WI38 (cell line): ENCODE measurements around the gene ZCCHC2.

ENCODE experiments used
- H3K4me3 ChIP-seq: 2 replicates; pipeline ENCODE4 v1.5.1; 2011; ENCODE audit warnings: low read depth, mild to moderate bottlenecking, control low read depth, low read length
- TF ChIP-seq, protein P1 (sequence below): IDR thresholded peaks from 2 replicates; pipeline ENCODE4 v1.5.1; 2012; ENCODE audit warnings: low read depth, mild to moderate bottlenecking, control low read depth, low read length

Gene ZCCHC2

DNA sequence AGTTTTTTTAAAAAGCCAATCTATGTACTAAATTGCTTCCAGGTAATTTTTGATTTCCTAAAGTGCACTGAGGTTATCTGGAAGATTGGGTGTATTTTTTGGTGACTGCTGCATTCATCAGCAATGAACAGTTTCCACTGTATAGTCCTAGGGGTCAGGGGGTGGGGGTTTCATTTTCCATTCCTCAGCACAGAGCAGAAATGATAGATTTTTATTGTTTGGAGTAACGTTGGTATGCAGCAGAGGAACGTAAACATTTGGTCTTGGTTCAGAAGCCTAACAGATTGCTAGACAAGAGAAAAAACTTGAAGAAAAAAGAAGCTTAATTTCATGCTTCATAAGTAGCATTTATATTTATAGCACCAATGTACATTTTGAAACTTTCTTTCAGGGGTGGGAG, 54.9 kb downstream of the ZCCHC2 start:
- TF ChIP-seq, protein P1, sequence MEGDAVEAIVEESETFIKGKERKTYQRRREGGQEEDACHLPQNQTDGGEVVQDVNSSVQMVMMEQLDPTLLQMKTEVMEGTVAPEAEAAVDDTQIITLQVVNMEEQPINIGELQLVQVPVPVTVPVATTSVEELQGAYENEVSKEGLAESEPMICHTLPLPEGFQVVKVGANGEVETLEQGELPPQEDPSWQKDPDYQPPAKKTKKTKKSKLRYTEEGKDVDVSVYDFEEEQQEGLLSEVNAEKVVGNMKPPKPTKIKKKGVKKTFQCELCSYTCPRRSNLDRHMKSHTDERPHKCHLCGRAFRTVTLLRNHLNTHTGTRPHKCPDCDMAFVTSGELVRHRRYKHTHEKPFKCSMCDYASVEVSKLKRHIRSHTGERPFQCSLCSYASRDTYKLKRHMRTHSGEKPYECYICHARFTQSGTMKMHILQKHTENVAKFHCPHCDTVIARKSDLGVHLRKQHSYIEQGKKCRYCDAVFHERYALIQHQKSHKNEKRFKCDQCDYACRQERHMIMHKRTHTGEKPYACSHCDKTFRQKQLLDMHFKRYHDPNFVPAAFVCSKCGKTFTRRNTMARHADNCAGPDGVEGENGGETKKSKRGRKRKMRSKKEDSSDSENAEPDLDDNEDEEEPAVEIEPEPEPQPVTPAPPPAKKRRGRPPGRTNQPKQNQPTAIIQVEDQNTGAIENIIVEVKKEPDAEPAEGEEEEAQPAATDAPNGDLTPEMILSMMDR: no peak
- no peak overlapping the region for H3K4me3 ChIP-seq

DNA sequence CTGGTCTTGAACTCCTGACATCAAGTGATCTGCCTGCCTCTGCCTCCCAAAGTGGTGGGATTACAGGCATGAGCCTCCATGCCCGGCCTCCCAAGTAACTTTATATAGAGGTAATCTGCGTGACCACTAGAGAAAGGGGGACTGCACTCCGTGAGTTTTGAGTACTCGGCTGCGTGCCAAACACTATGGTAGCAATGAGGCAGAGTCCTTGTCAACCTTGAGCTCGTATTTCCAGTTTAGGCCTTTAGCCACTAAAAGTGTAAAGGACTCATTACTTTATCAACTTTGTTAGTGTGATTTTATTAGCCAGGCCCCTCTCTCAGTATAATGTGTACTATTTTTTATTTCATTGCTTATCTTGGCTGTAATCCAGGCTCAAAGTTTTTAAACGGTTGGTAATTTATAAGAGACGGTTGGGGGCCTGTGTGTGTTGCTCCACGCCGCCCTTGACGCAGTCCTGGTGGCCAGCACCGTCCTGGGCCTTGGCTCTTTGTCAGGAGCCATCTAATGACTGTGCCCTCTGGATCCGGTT, 56.2 kb downstream of the ZCCHC2 start:
- no peak overlapping the region for H3K4me3 ChIP-seq
- TF ChIP-seq, protein P1: no peak

DNA sequence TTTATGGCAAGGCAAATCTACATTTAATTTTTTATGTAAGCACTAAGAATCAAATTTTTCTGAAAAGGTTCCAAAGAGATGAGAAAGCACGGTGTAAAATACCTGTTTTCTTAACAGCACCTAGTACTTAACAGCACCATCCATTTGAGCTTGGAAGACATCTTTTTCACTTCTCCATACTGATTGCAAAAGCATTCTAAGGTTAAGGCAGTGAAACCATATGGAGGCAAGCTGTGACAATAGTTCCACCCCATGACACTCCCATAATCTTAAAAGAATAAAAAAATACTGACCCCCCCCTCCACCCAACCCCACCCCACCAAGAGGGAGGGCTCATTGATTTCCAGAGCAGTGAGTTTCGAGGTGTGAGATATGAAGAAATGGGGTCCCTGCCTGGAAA, 60.6 kb downstream of the ZCCHC2 start:
- H3K4me3 ChIP-seq: no peak overlapping the region
- TF ChIP-seq, protein P1: no peak

DNA sequence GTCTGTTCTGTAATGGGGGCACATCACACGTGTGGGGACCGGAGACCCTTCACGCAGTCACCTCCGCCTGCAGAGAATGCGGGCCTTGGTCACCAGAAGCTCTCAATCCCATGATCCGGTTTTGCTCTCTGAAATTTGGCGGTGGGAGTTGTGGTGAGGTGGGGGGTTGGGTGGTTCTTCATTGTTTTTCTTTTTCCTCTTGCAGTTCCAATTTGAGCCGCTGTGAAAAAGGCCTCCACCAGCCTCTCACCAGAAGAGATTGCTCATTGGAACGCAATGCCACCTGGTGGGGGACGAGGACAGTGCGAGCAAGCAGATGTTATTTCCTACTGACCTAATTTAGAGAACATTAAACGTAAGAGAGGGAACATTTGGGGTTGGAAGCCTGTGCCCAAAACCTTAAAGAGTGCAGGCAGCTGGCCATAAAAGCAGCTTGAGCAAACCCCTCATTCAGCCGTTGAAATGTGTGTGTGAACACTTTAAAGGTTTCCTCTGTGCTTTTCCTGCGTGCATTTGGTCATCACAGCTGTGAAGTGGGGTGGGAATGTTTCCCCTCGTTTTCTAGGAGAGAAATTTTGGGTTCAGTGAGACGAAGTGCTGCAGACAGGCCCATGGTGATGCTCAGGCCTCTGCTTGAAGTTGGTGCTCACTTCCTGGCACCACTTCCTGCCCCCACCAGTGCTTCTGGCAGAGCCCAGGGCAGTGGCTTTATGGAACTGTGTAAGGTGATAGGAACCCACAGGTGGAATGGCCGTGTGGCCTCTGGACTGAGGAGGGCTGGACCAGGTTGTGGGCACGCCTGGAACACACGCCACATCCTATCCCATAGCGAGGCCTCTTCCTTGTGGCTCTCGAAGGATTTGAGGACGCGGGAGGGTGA, 61.7 kb downstream of the ZCCHC2 start:
- TF ChIP-seq, protein P1: peak; percentile 96
- H3K4me3 ChIP-seq: no peak overlapping the region

DNA sequence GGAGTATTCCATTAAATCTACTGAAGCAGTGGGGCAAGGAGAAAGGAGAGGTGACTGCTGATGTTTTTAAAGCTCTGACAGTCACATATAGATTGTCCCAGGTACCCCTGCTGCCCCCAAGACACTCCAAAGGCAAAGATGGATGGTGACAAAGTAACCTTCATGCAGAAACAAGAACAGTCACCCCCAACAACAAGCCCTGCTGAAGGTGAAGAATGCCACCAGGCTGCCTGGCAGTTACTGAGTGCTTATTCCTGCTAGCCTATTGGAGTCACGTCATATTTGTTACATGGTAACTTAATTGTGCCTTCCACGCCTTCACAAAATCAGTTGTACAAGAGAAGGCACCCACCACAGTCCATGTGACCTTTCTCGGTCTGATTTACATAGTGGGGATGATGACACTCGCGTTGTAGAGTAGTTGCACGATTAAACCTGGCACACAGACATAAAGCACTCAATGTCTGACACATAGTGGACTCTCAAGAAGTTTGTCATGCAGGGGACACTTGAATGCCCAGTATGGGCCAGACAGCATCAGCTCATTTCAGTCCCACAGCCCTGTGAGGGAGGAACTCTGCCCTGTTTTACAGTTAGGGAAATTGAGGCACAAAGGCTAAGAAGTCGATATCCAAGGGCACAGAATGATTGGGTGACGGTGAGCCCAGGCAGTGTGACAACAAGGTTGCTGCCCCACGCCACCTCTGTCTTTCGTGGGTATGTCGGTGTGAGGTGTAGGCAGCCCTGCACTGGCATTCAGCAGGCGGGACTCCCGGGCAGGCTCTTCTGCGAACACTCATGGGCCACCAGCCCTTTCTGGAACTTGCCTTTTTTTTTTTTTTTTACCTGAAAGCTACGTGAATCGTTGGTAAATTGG, 62.7 kb downstream of the ZCCHC2 start:
- peak overlapping the region; percentile 21; the same call in 1 of the 2 replicates for H3K4me3 ChIP-seq

DNA sequence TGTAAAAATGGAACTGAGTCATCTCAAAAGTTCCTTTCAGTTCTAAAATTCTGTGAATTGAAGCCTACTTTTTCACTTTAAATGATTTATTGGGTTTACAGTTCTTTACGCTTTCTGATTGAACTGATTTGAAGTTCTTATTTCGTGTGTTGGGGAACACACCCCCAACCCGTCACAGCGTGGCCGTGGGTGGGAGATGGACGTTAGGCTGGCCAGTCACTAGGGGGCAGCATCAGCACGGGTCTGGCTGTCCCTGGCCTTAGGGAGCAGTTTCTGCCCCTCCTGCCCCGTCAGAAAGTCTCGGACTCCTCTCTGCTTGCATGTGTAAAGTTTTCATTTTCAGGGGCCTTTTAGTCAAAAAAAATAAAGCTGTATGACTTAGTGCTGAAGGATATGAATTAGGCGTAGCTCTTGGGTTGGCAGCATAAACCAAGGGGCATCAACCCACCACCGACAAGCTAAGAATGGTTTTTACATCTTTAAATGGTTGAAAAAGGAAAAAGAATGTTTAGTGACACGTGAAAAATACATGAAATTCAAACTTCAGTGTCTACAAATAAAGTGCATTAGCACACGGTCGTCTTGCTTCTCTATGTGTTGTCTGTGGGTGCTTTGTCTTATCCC, 63.4 kb downstream of the ZCCHC2 start:
- peak overlapping the region; percentile 21; the same call in 1 of the 2 replicates for H3K4me3 ChIP-seq
- TF ChIP-seq, protein P1: peak; percentile 95

More for the DNA sequence above, 62.7 kb downstream of the ZCCHC2 start:
- TF ChIP-seq, protein P1: no peak
